GM19468 (cell line): ENCODE results near the gene NPC1.
A peak's percentile ranks its signal among the peaks of the same experiment; 100 is the strongest.
"Not testable (repeated sequence)": the region's sequence is repeated elsewhere in the genome, so short reads cannot be mapped to it uniquely, and the experiment has no call there.

Experiments
- ATAC-seq: cut with Tn5 transposase; IDR thresholded peaks from one replicate; pipeline ENCODE4 v1.9.1; 2021; ENCODE audit warnings: mild to moderate bottlenecking, moderate library complexity, moderate number of reproducible peaks; ENCODE audit not compliant: unreplicated experiment; ENCODE audit errors: extremely low read depth

The NPC1 gene

GRCh38 chr18:23578891-23579653 lies 7.2 kb downstream of the NPC1 start:
- no peak for ATAC-seq

GRCh38 chr18:23578067-23578701 lies 8.1 kb downstream of the NPC1 start:
- peak; percentile 28 for ATAC-seq

- ATAC-seq = not testable (repeated sequence)
These were observed 8.8 kb downstream of the NPC1 start for GRCh38 chr18:23577521-23577920.

GRCh38 chr18:23575309-23575651 lies 11.0 kb downstream of the NPC1 start:
- ATAC-seq = no peak

GRCh38 chr18:23574611-23575308 lies 11.5 kb downstream of the NPC1 start:
- no peak for ATAC-seq

GRCh38 chr18:23573626-23574431 lies 12.5 kb downstream of the NPC1 start:
- ATAC-seq = no peak

GRCh38 chr18:23573020-23573419 lies 13.3 kb downstream of the NPC1 start:
- ATAC-seq = no peak

- ATAC-seq = no peak
These were observed 13.7 kb downstream of the NPC1 start for GRCh38 chr18:23572570-23572969.

- ATAC-seq = no peak
These were observed 14.3 kb downstream of the NPC1 start for GRCh38 chr18:23572012-23572411.

- no peak for ATAC-seq
These were observed 15.3 kb downstream of the NPC1 start for GRCh38 chr18:23570912-23571504.

- ATAC-seq = no peak
These were observed 16.8 kb downstream of the NPC1 start for GRCh38 chr18:23569299-23570063.

GRCh38 chr18:23568281-23569138 lies 17.8 kb downstream of the NPC1 start:
- ATAC-seq = no peak

- ATAC-seq = no peak
These were observed 18.6 kb downstream of the NPC1 start for GRCh38 chr18:23567671-23568070.

GRCh38 chr18:23565916-23566547 lies 20.3 kb downstream of the NPC1 start:
- no peak for ATAC-seq

- no peak for ATAC-seq
These were observed 22.8 kb downstream of the NPC1 start for GRCh38 chr18:23563377-23564043.

GRCh38 chr18:23560186-23560585 lies 26.1 kb downstream of the NPC1 start:
- no peak for ATAC-seq

- ATAC-seq = not testable (repeated sequence)
These were observed 28.8 kb downstream of the NPC1 start for GRCh38 chr18:23557511-23557910.
